Endothelial cell of umbilical vein (primary cell): ENCODE measurements around the gene KCNJ6. TPM values are rescaled to one million over a fixed set of nuclear protein-coding genes. Genes with fewer than 3 reads are reported as not detected.

ENCODE experiments used
- BruUV-seq: library from RNA; stranded (reverse); fragments of 400-500 nt; replicated peaks from 2 replicates; lab custom pipeline; 2021; lab: Mats Ljungman, UMichigan
- CTCF ChIA-PET: fragments of 300-600, 350-600 bp; sonication (Branson Sonifier 250); formaldehyde crosslinking; loops from one replicate; lab custom pipeline; 2021; ENCODE audit warnings: antibody characterized with exemption, inconsistent platforms; lab: Charles Lee
- POLR2A ChIA-PET: fragments of 300-600, 350-600 bp; sonication (Branson Sonifier 250); formaldehyde crosslinking; loops from one replicate; lab custom pipeline; 2021; ENCODE audit warnings: antibody characterized with exemption, inconsistent platforms; lab: Charles Lee
- DNase-seq: peaks from one replicate; pipeline ENCODE4 v3.0.0-alpha.2; 2011; ENCODE audit warnings: low read depth, low spot score
- FAIRE-seq: peaks from 2 replicates; lab custom pipeline; 2011; peaks lifted over from hg19 to GRCh38; lab: Jason Lieb, UNC
- H2AFZ ChIP-seq: 2 replicates; pipeline ENCODE4 v1.6.0; 2012; ENCODE audit warnings: low read depth, low read length, control low read depth, inconsistent platforms
- H3K27ac ChIP-seq: 2 replicates; pipeline ENCODE4 v1.5.1; 2011; ENCODE audit warnings: low read depth, mild to moderate bottlenecking, control low read depth, low read length, moderate library complexity; ENCODE audit not compliant: insufficient read depth
- H3K27me3 ChIP-seq, 2 experiments: 2 replicates each; pipeline versions ENCODE4 v1.6.0 to v1.6.1; 2011; ENCODE audit warnings: low read length in 2 of 2, mixed read lengths in 1 of 2; ENCODE audit not compliant: control insufficient read depth in 2 of 2, insufficient read depth in 2 of 2
- H3K36me3 ChIP-seq, 2 experiments: 2 replicates in 1 of 2; 3 replicates in 1 of 2; pipeline ENCODE4 v1.5.1; 2011; ENCODE audit warnings: low read length in 2 of 2, mild to moderate bottlenecking in 1 of 2, moderate library complexity in 1 of 2; ENCODE audit not compliant: control insufficient read depth in 2 of 2, insufficient read depth in 2 of 2; ENCODE audit errors: extremely low read depth in 1 of 2
- H3K4me1 ChIP-seq: 3 replicates; pipeline ENCODE4 v1.5.1; 2011; ENCODE audit warnings: mild to moderate bottlenecking, low read length; ENCODE audit not compliant: control insufficient read depth, insufficient read depth; ENCODE audit errors: extremely low read depth
- H3K4me2 ChIP-seq: 2 replicates; pipeline ENCODE4 v1.6.1; 2011; ENCODE audit warnings: low read length, control low read depth, mixed read lengths; ENCODE audit not compliant: insufficient read depth
- H3K4me3 ChIP-seq, 3 experiments: fragments of 200-600 bp in 1 of 3; sonication (generic), shearing (Covaris generic) in 1 of 3; replicated peaks in 1 of 3; 2 replicates each; pipeline ENCODE4 v1.5.1; 2011 to 2016; ENCODE audit warnings: control low read depth in 3 of 3, low read length in 3 of 3, mild to moderate bottlenecking in 2 of 3, inconsistent platforms in 1 of 3, low read depth in 1 of 3, moderate library complexity in 1 of 3; ENCODE audit not compliant: insufficient read depth in 1 of 3
- H3K79me2 ChIP-seq: 2 replicates; pipeline ENCODE4 v1.6.0; 2012; ENCODE audit warnings: low read length, inconsistent platforms; ENCODE audit not compliant: control insufficient read depth, insufficient read depth
- H3K9ac ChIP-seq: replicated peaks from 2 replicates; pipeline ENCODE3; 2011; ENCODE audit warnings: low read length, control low read depth; ENCODE audit not compliant: insufficient read depth; ENCODE audit errors: extremely low read depth
- H3K9me1 ChIP-seq: replicated peaks from 3 replicates; pipeline ENCODE4 v1.6.0; 2011; ENCODE audit warnings: mild to moderate bottlenecking, low read length; ENCODE audit not compliant: control insufficient read depth, insufficient read depth; ENCODE audit errors: extremely low read depth
- H3K9me3 ChIP-seq: replicated peaks from 2 replicates; pipeline ENCODE4 v1.5.1; 2012; ENCODE audit warnings: low read length, inconsistent platforms; ENCODE audit not compliant: control insufficient read depth, insufficient read depth
- H4K20me1 ChIP-seq: replicated peaks from 2 replicates; pipeline ENCODE3; 2011; ENCODE audit warnings: mild to moderate bottlenecking, low read length; ENCODE audit not compliant: control insufficient read depth, insufficient read depth; ENCODE audit errors: extremely low read depth
- EZH2 ChIP-seq: IDR thresholded peaks from 2 replicates; pipeline ENCODE4 v1.6.1; 2012; ENCODE audit warnings: borderline replicate concordance, low read depth, mild to moderate bottlenecking, moderate library complexity, low read length, inconsistent platforms; ENCODE audit not compliant: severe bottlenecking
- FOS ChIP-seq: IDR thresholded peaks from 2 replicates; pipeline ENCODE4 v1.6.1; 2011; ENCODE audit warnings: mild to moderate bottlenecking, low read length, moderate library complexity, borderline replicate concordance; ENCODE audit not compliant: insufficient read depth
- MYC ChIP-seq: IDR thresholded peaks from one replicate; pipeline ENCODE4 v1.6.1; 2011; ENCODE audit warnings: mild to moderate bottlenecking, low read depth, low read length
- POLR2A ChIP-seq: IDR thresholded peaks from 2 replicates; pipeline ENCODE4 v1.6.1; 2012; ENCODE audit warnings: low read depth, mild to moderate bottlenecking, control low read depth, low read length
- POLR2AphosphoS5 ChIP-seq: IDR thresholded peaks from 2 replicates; pipeline ENCODE4 v1.6.1; 2012; ENCODE audit warnings: low read depth, mild to moderate bottlenecking, control low read depth, low read length, moderate library complexity; ENCODE audit not compliant: insufficient read depth
- dilution Hi-C: fragments of 300-500 bp; cut with MboI; formaldehyde crosslinking; loops from one replicate; pipeline ENCODE4 v1.15.0; 2019; ENCODE audit warnings: low sequenced_read_pairs; ENCODE audit not compliant: extremely low pct_ligation_motif_present
- intact Hi-C: fragments of 100-400 bp; cut with micrococcal nuclease; formaldehyde crosslinking; loops from one replicate; pipeline ENCODE4 v1.10.0; 2022
- polyA plus RNA-seq, 4 experiments: library from polyadenylated mRNA; depleted of rRNA in 3 of 4; stranded (reverse) in 3 of 4; unstranded in 1 of 4; fragments of >200 nt; gene quantifications; 2 replicates each; pipeline versions ENCODE4 v1.2.1 to v1.2.3, GENCODE V29; 2011 to 2012; ENCODE audit warnings: missing spikeins in 1 of 4
- total RNA-seq: library from RNA; stranded (reverse); gene quantifications from 2 replicates; pipeline ENCODE4 v1.2.3, GENCODE V29; 2021
- TF ChIP-seq, protein P1 (sequence below): IDR thresholded peaks from 2 replicates; pipeline ENCODE4 v1.6.1; 2011; ENCODE audit not compliant: insufficient read depth, insufficient read length
- TF ChIP-seq, protein P2 (sequence below), 2 donors: IDR thresholded peaks; 1 replicate in 1 of 2; 2 replicates in 1 of 2; pipeline ENCODE4 v1.5.1; 2011; ENCODE audit warnings: low read length in 2 of 2, mild to moderate bottlenecking in 2 of 2, moderate library complexity in 2 of 2, control low read depth in 1 of 2, inconsistent platforms in 1 of 2, low read depth in 1 of 2; ENCODE audit not compliant: insufficient read depth in 1 of 2; ENCODE audit errors: extremely low read depth in 1 of 2

KCNJ6 gene
- total and polyA plus RNA-seq, 2 donors (not counting 3 experiments of a cell fraction or from before 2014, with no cell fraction given): not detected

GRCh38 chr21:37710546-37711285 lies 205.5 kb downstream of the KCNJ6 start:
- no TSS peak for BruUV-seq
- dilution Hi-C loops (no loop called here), intact Hi-C loops (no loop called here)
- H3K4me3 ChIP-seq: no peak overlapping the region
- no peak for TF ChIP-seq EZH2
- TF ChIP-seq, protein P1, sequence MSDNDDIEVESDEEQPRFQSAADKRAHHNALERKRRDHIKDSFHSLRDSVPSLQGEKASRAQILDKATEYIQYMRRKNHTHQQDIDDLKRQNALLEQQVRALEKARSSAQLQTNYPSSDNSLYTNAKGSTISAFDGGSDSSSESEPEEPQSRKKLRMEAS: no peak
- TF ChIP-seq MYC: no peak
- TF ChIP-seq, protein P2, sequence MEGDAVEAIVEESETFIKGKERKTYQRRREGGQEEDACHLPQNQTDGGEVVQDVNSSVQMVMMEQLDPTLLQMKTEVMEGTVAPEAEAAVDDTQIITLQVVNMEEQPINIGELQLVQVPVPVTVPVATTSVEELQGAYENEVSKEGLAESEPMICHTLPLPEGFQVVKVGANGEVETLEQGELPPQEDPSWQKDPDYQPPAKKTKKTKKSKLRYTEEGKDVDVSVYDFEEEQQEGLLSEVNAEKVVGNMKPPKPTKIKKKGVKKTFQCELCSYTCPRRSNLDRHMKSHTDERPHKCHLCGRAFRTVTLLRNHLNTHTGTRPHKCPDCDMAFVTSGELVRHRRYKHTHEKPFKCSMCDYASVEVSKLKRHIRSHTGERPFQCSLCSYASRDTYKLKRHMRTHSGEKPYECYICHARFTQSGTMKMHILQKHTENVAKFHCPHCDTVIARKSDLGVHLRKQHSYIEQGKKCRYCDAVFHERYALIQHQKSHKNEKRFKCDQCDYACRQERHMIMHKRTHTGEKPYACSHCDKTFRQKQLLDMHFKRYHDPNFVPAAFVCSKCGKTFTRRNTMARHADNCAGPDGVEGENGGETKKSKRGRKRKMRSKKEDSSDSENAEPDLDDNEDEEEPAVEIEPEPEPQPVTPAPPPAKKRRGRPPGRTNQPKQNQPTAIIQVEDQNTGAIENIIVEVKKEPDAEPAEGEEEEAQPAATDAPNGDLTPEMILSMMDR (IDR thresholded peaks at IDR 0.05; ENCODE audit: extremely low read depth in 1 of 2, insufficient read depth in 1 of 2, low read depth in 1 of 2, low read length in 2 of 2): no peak
- no peak for TF ChIP-seq FOS
- TF ChIP-seq POLR2AphosphoS5: no peak
- no peak for TF ChIP-seq POLR2A
- no peaks in the 10 kb centered on the region for H3K27me3 ChIP-seq
- no peaks in the 10 kb centered on the region for H3K9me1 ChIP-seq
- ChIA-PET CTCF (interaction anchor here (1.4 to 2.8 kb wide), 4 partner anchors 9 to 646 kb away, joined by 3 to 78 read pairs (median 20); no protein-coding TSS in a partner anchor), POLR2A (no interaction called here)
- no peak overlapping the region for H3K4me2 ChIP-seq
- H3K9ac ChIP-seq: no peak overlapping the region
- FAIRE-seq: no peak
- H3K9me3 ChIP-seq: no peaks in the 10 kb centered on the region
- H2AFZ ChIP-seq: no peak overlapping the region
- H3K27ac ChIP-seq: no peak overlapping the region
- DNase-seq: no peak
- H3K36me3 ChIP-seq: no peaks in the 10 kb centered on the region
- no peaks in the 10 kb centered on the region for H3K4me1 ChIP-seq
- no peaks in the 10 kb centered on the region for H3K79me2 ChIP-seq
- no peaks in the 10 kb centered on the region for H4K20me1 ChIP-seq
